Natural killer cell (primary cell): ENCODE data around the gene CFAP99. TPM values are rescaled to one million over a fixed set of nuclear protein-coding genes. Genes with fewer than 3 reads are reported as not detected.

Experiments used
- ATAC-seq, 3 donors: fragments of 150-1000 bp in 2 of 3; fragments of 200-7000 bp in 1 of 3; cut with Tn5 transposase; 1 replicate in 1 of 3; 2 replicates in 2 of 3; pipeline ENCODE4 v1.10.0; 2021; ENCODE audit warnings: mild to moderate bottlenecking in 2 of 3, moderate library complexity in 2 of 3
- DNase-seq, 2 donors: peaks; one replicate each; pipeline versions ENCODE4 v3.0.0 to v3.0.0-alpha.2; 2013 to 2021; ENCODE audit warnings: mixed read lengths in 1 of 2
- H3K27ac ChIP-seq: one replicate; pipeline ENCODE4 v1.5.1; 2013; ENCODE audit warnings: mild to moderate bottlenecking, low read length
- H3K27me3 ChIP-seq: one replicate; pipeline ENCODE4 v1.6.1; 2013; ENCODE audit warnings: low read length; ENCODE audit not compliant: control insufficient read depth, insufficient read depth
- H3K36me3 ChIP-seq: one replicate; pipeline ENCODE4 v1.6.1; 2013; ENCODE audit warnings: low read length; ENCODE audit not compliant: control insufficient read depth, insufficient read depth
- H3K4me1 ChIP-seq: one replicate; pipeline ENCODE4 v1.6.1; 2013; ENCODE audit warnings: low read length; ENCODE audit not compliant: control insufficient read depth, insufficient read depth
- H3K4me3 ChIP-seq: one replicate; pipeline ENCODE4 v1.5.1; 2013; ENCODE audit warnings: low read length
- H3K9me3 ChIP-seq: one replicate; pipeline ENCODE4 v1.6.1; 2013; ENCODE audit warnings: low read length; ENCODE audit not compliant: control insufficient read depth, insufficient read depth
- H3K27ac Mint-ChIP-seq, 2 donors: one replicate each; pipeline ENCODE4 v1.8.0; 2022; ENCODE audit warnings: mild to moderate bottlenecking in 2 of 2, mixed read lengths in 2 of 2, moderate library complexity in 1 of 2
- H3K27me3 Mint-ChIP-seq, 2 donors: one replicate each; pipeline ENCODE4 v1.8.0; 2022; ENCODE audit warnings: low read depth in 2 of 2, mixed read lengths in 2 of 2
- H3K36me3 Mint-ChIP-seq: one replicate; pipeline ENCODE4 v1.8.0; 2022; ENCODE audit warnings: mixed read lengths
- H3K4me1 Mint-ChIP-seq, 2 donors: one replicate each; pipeline ENCODE4 v1.8.0; 2022; ENCODE audit warnings: mixed read lengths in 2 of 2
- H3K4me3 Mint-ChIP-seq: one replicate; pipeline ENCODE4 v1.8.0; 2022; ENCODE audit warnings: mild to moderate bottlenecking, moderate library complexity, mixed read lengths
- H3K9me3 Mint-ChIP-seq, 2 donors: one replicate each; pipeline ENCODE4 v1.8.0; 2022; ENCODE audit warnings: mixed read lengths in 2 of 2
- WGBS: methylation state at CpG from one replicate; pipeline ENCODE4 v1.1.7; 2013; ENCODE audit warnings: missing lambda C conversion rate; ENCODE audit not compliant: insufficient coverage; 5-methylcytosine and 5-hydroxymethylcytosine counted together
- intact Hi-C: fragments of 100-400 bp; cut with micrococcal nuclease; formaldehyde crosslinking; loops from one replicate; pipeline ENCODE4 v1.14.2; 2022
- total RNA-seq, 4 donors: library from RNA; stranded (reverse); fragments of 120-200 nt in 1 of 4; gene quantifications; one replicate each; pipeline versions ENCODE4 v1.2.3 to v1.2.4, GENCODE V29; 2013 to 2022
- TF ChIP-seq, protein P1 (sequence below): fragments of 200-600 bp; IDR thresholded peaks from one replicate; pipeline ENCODE4 v1.8.0; 2022; ENCODE audit warnings: antibody characterized with exemption

Gene CFAP99
- total RNA-seq, 3 donors from 2014 or later (not counting 1 experiment from before 2014, with no cell fraction given): not detected

DNA sequence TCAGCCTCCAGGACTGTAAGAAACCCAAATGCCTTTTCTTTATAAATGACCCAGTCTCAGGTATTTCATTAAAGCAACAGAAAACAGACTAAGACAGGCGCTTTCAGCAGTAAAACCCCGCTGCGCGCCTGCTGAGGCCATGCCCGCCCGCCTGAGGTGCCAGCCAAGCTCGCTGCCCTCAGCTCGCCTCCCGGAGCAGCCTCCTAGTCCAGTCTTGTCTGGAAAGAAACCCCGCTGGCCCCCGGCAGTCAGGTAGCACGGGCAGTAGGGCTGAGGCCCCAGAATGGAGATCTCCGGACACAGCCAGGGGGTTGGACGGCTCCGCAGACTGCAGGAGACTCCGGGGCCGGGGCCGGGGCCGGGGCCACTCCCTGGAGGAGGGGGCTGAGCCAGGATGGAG is 32.0 kb upstream of the CFAP99 start:
- peaks cover 31% of the 10 kb centered on the region for H3K4me1 ChIP-seq
- no peak for DNase-seq
- no peak for ATAC-seq
- Mint-ChIP-seq H3K9me3 (no peaks in the 10 kb centered on the region), H3K4me1 (peaks cover 44 to 58% of the 10 kb centered on the region in 2 donors), H3K4me3 (no peak overlapping the region), H3K36me3 (no peaks in the 10 kb centered on the region), H3K27ac (no peak overlapping the region), H3K27me3 (peaks cover 0 to 3% of the 10 kb centered on the region in 2 donors)
- no peaks in the 10 kb centered on the region for H3K36me3 ChIP-seq
- H3K27ac ChIP-seq: no peak overlapping the region
- no peaks in the 10 kb centered on the region for H3K27me3 ChIP-seq
- intact Hi-C loops: no loop called here
- H3K9me3 ChIP-seq: no peaks in the 10 kb centered on the region
- TF ChIP-seq, protein P1, sequence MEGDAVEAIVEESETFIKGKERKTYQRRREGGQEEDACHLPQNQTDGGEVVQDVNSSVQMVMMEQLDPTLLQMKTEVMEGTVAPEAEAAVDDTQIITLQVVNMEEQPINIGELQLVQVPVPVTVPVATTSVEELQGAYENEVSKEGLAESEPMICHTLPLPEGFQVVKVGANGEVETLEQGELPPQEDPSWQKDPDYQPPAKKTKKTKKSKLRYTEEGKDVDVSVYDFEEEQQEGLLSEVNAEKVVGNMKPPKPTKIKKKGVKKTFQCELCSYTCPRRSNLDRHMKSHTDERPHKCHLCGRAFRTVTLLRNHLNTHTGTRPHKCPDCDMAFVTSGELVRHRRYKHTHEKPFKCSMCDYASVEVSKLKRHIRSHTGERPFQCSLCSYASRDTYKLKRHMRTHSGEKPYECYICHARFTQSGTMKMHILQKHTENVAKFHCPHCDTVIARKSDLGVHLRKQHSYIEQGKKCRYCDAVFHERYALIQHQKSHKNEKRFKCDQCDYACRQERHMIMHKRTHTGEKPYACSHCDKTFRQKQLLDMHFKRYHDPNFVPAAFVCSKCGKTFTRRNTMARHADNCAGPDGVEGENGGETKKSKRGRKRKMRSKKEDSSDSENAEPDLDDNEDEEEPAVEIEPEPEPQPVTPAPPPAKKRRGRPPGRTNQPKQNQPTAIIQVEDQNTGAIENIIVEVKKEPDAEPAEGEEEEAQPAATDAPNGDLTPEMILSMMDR: no peak
- 94% methylated on average over 19 of the region's 19 CpGs for WGBS
- no peak overlapping the region for H3K4me3 ChIP-seq

DNA sequence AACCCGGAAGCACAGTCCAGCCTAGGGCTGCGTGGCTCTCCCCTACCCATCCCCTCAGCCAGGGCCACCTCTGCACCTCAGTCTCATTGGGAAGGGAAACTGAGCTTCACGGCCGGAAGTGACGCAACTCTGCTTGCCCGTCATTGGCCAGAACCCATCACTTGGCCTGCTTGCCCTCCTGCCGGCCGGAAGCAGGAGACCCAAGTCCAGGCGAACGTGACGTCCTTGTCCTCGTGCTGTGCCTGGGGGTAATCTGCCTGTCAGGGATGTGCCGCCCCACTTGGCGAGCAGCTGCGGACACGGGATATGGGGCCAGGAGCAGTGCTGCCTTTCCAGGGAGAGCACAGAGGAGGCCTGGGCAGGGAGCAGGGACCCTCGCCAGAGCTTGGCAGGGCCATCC is 31.5 kb upstream of the CFAP99 start:
- Mint-ChIP-seq H3K4me1 (peaks cover 49 to 63% of the 10 kb centered on the region in 2 donors), H3K9me3 (no peaks in the 10 kb centered on the region), H3K27me3 (peaks cover 0 to 3% of the 10 kb centered on the region in 2 donors), H3K36me3 (no peaks in the 10 kb centered on the region), H3K27ac (no peak overlapping the region), H3K4me3 (no peak overlapping the region)
- Histone ChIP-seq H3K36me3 (no peaks in the 10 kb centered on the region), H3K9me3 (no peaks in the 10 kb centered on the region), H3K27ac (no peak overlapping the region), H3K4me3 (no peak overlapping the region), H3K27me3 (no peaks in the 10 kb centered on the region), H3K4me1 (peaks cover 35% of the 10 kb centered on the region)
- intact Hi-C loops: no loop called here
- TF ChIP-seq, protein P1: no peak
- no peak for ATAC-seq
- WGBS: 96% methylated on average over 17 of the region's 17 CpGs
- DNase-seq: no peak

DNA sequence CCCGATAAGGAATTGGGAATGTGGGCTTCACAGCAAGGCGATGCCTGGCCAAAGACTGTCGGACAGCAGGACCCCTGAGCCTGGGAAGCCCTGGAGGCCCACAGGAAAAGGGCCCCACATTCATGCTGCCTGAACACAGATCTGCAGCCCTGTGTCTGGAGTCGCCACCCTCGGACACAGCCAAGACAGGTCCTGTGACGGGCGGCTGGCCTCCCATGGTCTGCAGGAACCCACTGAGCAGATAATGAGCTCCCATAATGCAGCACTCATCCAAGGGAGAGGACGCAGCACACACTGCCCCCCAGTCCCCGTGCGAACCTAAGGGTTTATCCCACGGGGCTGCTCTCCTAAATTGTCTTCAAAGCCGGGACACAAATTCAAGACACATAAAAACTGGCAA is 30.9 kb upstream of the CFAP99 start:
- intact Hi-C loops: no loop called here
- no peaks in the 10 kb centered on the region for H3K9me3 Mint-ChIP-seq
- H3K36me3 ChIP-seq: no peaks in the 10 kb centered on the region
- TF ChIP-seq, protein P1: no peak
- no peak overlapping the region for H3K4me3 ChIP-seq
- peaks cover 35% of the 10 kb centered on the region for H3K4me1 ChIP-seq
- DNase-seq (no peak), ATAC-seq (no peak)
- no peak overlapping the region for H3K4me3 Mint-ChIP-seq
- peak overlapping the region in 1 of 2 donors; percentile 33 for H3K27ac Mint-ChIP-seq
- H3K4me1 Mint-ChIP-seq: peaks cover 55 to 64% of the 10 kb centered on the region in 2 donors
- H3K27me3 ChIP-seq: no peaks in the 10 kb centered on the region
- no peaks in the 10 kb centered on the region for H3K36me3 Mint-ChIP-seq
- no peak overlapping the region for H3K27ac ChIP-seq
- peaks cover 0 to 3% of the 10 kb centered on the region in 2 donors for H3K27me3 Mint-ChIP-seq
- 92% methylated on average over 12 of the region's 12 CpGs for WGBS
- no peaks in the 10 kb centered on the region for H3K9me3 ChIP-seq
